ENCODE measurements around the gene RASSF4.

RASSF4 gene

GRCh38 chr10:44911951-44912350 is 47.7 kb upstream of the RASSF4 start:
- Histone ChIP-seq H4K91ac (ENCODE audit: low read length) (peak overlapping the region; percentile 35), H3K9me3 (ENCODE audit: control insufficient read depth, low read length) (peaks cover under 1% of the 10 kb centered on the region), H3K27ac (ENCODE audit: low read length, poor library complexity, severe bottlenecking) (no peak overlapping the region), H3K79me1 (replicated peaks; ENCODE audit: low read length, poor library complexity, severe bottlenecking) (no peaks in the 10 kb centered on the region), H3K4me3 (ENCODE audit: insufficient read depth in 1 of 2, low read depth in 1 of 2, low read length in 2 of 2) (no peak overlapping the region), H2AFZ (ENCODE audit: low read depth, low read length) (no peak overlapping the region), H2AK5ac (ENCODE audit: low read length, severe bottlenecking) (peak overlapping the region; percentile 27), H2BK120ac (ENCODE audit: low read depth, low read length) (no peak overlapping the region), H3K27me3 (ENCODE audit: control insufficient read depth in 1 of 2, insufficient read depth in 1 of 2, low read length in 2 of 2) (peaks cover 30 to 69% of the 10 kb centered on the region in 2 experiments), H2BK12ac (ENCODE audit: low read length in 2 of 2) (peak overlapping the region; percentile 33 to 65), H3K14ac (ENCODE audit: low read length in 2 of 2) (no peak overlapping the region), H4K8ac (ENCODE audit: low read length) (peak overlapping the region; percentile 78), H2BK5ac (ENCODE audit: low read depth, low read length, poor library complexity, severe bottlenecking) (no peak overlapping the region), H3K4me2 (ENCODE audit: low read length, poor library complexity, severe bottlenecking) (no peak overlapping the region), H3K4me1 (ENCODE audit: control insufficient read depth, insufficient read depth, low read depth, low read length) (peaks cover 29% of the 10 kb centered on the region), H3K18ac (ENCODE audit: low read depth in 1 of 2, low read length in 2 of 2) (no peak overlapping the region), H3K36me3 (ENCODE audit: control insufficient read depth in 1 of 2, insufficient read depth in 2 of 2, low read depth in 1 of 2, low read length in 2 of 2) (no peaks in the 10 kb centered on the region), H3K23ac (ENCODE audit: low read length in 2 of 2) (no peak overlapping the region), H3K4ac (ENCODE audit: low read depth in 1 of 2, low read length in 2 of 2) (no peak overlapping the region), H3K9ac (ENCODE audit: low read length) (no peak overlapping the region), H2BK15ac (ENCODE audit: low read depth, poor library complexity, severe bottlenecking) (peak overlapping the region; percentile 9)
- no peak for DNase-seq
- WGBS, result 85% methylated on average over 3 of the region's 3 CpGs

GRCh38 chr10:44913350-44914081 is 46.1 kb upstream of the RASSF4 start:
- no peak overlapping the region for H3K4me2 ChIP-seq (ENCODE audit: low read length, poor library complexity, severe bottlenecking)
- peaks cover 20% of the 10 kb centered on the region for H3K4me1 ChIP-seq (ENCODE audit: control insufficient read depth, insufficient read depth, low read depth, low read length)
- peak overlapping the region; percentile 32 to 41 for H3K4ac ChIP-seq (ENCODE audit: low read depth in 1 of 2, low read length in 2 of 2)
- no peak overlapping the region for H2BK5ac ChIP-seq (ENCODE audit: low read depth, low read length, poor library complexity, severe bottlenecking)
- peak overlapping the region; percentile 79 for H4K8ac ChIP-seq (ENCODE audit: low read length)
- H3K9me3 ChIP-seq (ENCODE audit: control insufficient read depth, low read length), result peaks cover 6% of the 10 kb centered on the region
- 68% methylated on average over 11 of the region's 12 CpGs for WGBS
- peak overlapping the region in 1 of 2 experiments; percentile 51 for H2BK12ac ChIP-seq (ENCODE audit: low read length in 2 of 2)
- H4K91ac ChIP-seq (ENCODE audit: low read length), result peak overlapping the region; percentile 40
- H3K14ac ChIP-seq (ENCODE audit: low read length in 2 of 2), result no peak overlapping the region
- H2BK15ac ChIP-seq (ENCODE audit: low read depth, poor library complexity, severe bottlenecking), result no peak overlapping the region
- H3K36me3 ChIP-seq (ENCODE audit: control insufficient read depth in 1 of 2, insufficient read depth in 2 of 2, low read depth in 1 of 2, low read length in 2 of 2), result no peaks in the 10 kb centered on the region
- peak overlapping the region; percentile 36 for H2BK120ac ChIP-seq (ENCODE audit: low read depth, low read length)
- peak; percentile 39 for DNase-seq
- no peaks in the 10 kb centered on the region for H3K79me1 ChIP-seq (replicated peaks; ENCODE audit: low read length, poor library complexity, severe bottlenecking)
- peaks cover 42 to 68% of the 10 kb centered on the region in 2 experiments for H3K27me3 ChIP-seq (ENCODE audit: control insufficient read depth in 1 of 2, insufficient read depth in 1 of 2, low read length in 2 of 2)
- no peak overlapping the region for H3K27ac ChIP-seq (ENCODE audit: low read length, poor library complexity, severe bottlenecking)
- no peak overlapping the region for H2AFZ ChIP-seq (ENCODE audit: low read depth, low read length)
- H3K23ac ChIP-seq (ENCODE audit: low read length in 2 of 2), result peak overlapping the region in 1 of 2 experiments; percentile 77
- H3K4me3 ChIP-seq (ENCODE audit: insufficient read depth in 1 of 2, low read depth in 1 of 2, low read length in 2 of 2), result no peak overlapping the region
- H3K9ac ChIP-seq (ENCODE audit: low read length), result no peak overlapping the region
- no peak overlapping the region for H2AK5ac ChIP-seq (ENCODE audit: low read length, severe bottlenecking)
- peak overlapping the region; percentile 33 to 54 for H3K18ac ChIP-seq (ENCODE audit: low read depth in 1 of 2, low read length in 2 of 2)

GRCh38 chr10:44914891-44915290 is 44.7 kb upstream of the RASSF4 start:
- Histone ChIP-seq H2BK120ac (ENCODE audit: low read depth, low read length) (no peak overlapping the region), H2BK12ac (ENCODE audit: low read length in 2 of 2) (peak overlapping the region; percentile 6 to 24), H2BK15ac (ENCODE audit: low read depth, poor library complexity, severe bottlenecking) (no peak overlapping the region), H3K9ac (ENCODE audit: low read length) (no peak overlapping the region), H3K27ac (ENCODE audit: low read length, poor library complexity, severe bottlenecking) (no peak overlapping the region), H3K23ac (ENCODE audit: low read length in 2 of 2) (no peak overlapping the region), H2AK5ac (ENCODE audit: low read length, severe bottlenecking) (no peak overlapping the region), H3K4me3 (ENCODE audit: insufficient read depth in 1 of 2, low read depth in 1 of 2, low read length in 2 of 2) (no peak overlapping the region), H3K18ac (ENCODE audit: low read depth in 1 of 2, low read length in 2 of 2) (no peak overlapping the region), H3K27me3 (ENCODE audit: control insufficient read depth in 1 of 2, insufficient read depth in 1 of 2, low read length in 2 of 2) (peaks cover 46 to 76% of the 10 kb centered on the region in 2 experiments), H2BK5ac (ENCODE audit: low read depth, low read length, poor library complexity, severe bottlenecking) (no peak overlapping the region), H3K36me3 (ENCODE audit: control insufficient read depth in 1 of 2, insufficient read depth in 2 of 2, low read depth in 1 of 2, low read length in 2 of 2) (no peaks in the 10 kb centered on the region), H3K9me3 (ENCODE audit: control insufficient read depth, low read length) (peaks cover 6% of the 10 kb centered on the region), H4K91ac (ENCODE audit: low read length) (no peak overlapping the region), H3K14ac (ENCODE audit: low read length in 2 of 2) (no peak overlapping the region), H2AFZ (ENCODE audit: low read depth, low read length) (no peak overlapping the region), H3K4ac (ENCODE audit: low read depth in 1 of 2, low read length in 2 of 2) (no peak overlapping the region), H3K4me1 (ENCODE audit: control insufficient read depth, insufficient read depth, low read depth, low read length) (peaks cover 13% of the 10 kb centered on the region), H4K8ac (ENCODE audit: low read length) (no peak overlapping the region), H3K4me2 (ENCODE audit: low read length, poor library complexity, severe bottlenecking) (no peak overlapping the region), H3K79me1 (replicated peaks; ENCODE audit: low read length, poor library complexity, severe bottlenecking) (no peaks in the 10 kb centered on the region)
- 88% methylated on average over 2 of the region's 2 CpGs for WGBS
- no peak for DNase-seq

GRCh38 chr10:44916429-44916828 is 43.2 kb upstream of the RASSF4 start:
- H3K23ac ChIP-seq (ENCODE audit: low read length in 2 of 2), result no peak overlapping the region
- peaks cover 56 to 76% of the 10 kb centered on the region in 2 experiments for H3K27me3 ChIP-seq (ENCODE audit: control insufficient read depth in 1 of 2, insufficient read depth in 1 of 2, low read length in 2 of 2)
- no peak overlapping the region for H2BK5ac ChIP-seq (ENCODE audit: low read depth, low read length, poor library complexity, severe bottlenecking)
- no peak overlapping the region for H2BK12ac ChIP-seq (ENCODE audit: low read length in 2 of 2)
- H3K4me2 ChIP-seq (ENCODE audit: low read length, poor library complexity, severe bottlenecking), result no peak overlapping the region
- peaks cover 7% of the 10 kb centered on the region for H3K4me1 ChIP-seq (ENCODE audit: control insufficient read depth, insufficient read depth, low read depth, low read length)
- no peak overlapping the region for H3K9ac ChIP-seq (ENCODE audit: low read length)
- H3K4me3 ChIP-seq (ENCODE audit: insufficient read depth in 1 of 2, low read depth in 1 of 2, low read length in 2 of 2), result no peak overlapping the region
- no peak overlapping the region for H4K91ac ChIP-seq (ENCODE audit: low read length)
- no peak overlapping the region for H2AK5ac ChIP-seq (ENCODE audit: low read length, severe bottlenecking)
- no peak overlapping the region for H3K4ac ChIP-seq (ENCODE audit: low read depth in 1 of 2, low read length in 2 of 2)
- H2BK15ac ChIP-seq (ENCODE audit: low read depth, poor library complexity, severe bottlenecking), result no peak overlapping the region
- no peak overlapping the region for H2BK120ac ChIP-seq (ENCODE audit: low read depth, low read length)
- H3K36me3 ChIP-seq (ENCODE audit: control insufficient read depth in 1 of 2, insufficient read depth in 2 of 2, low read depth in 1 of 2, low read length in 2 of 2), result no peaks in the 10 kb centered on the region
- H3K27ac ChIP-seq (ENCODE audit: low read length, poor library complexity, severe bottlenecking), result no peak overlapping the region
- no peaks in the 10 kb centered on the region for H3K79me1 ChIP-seq (replicated peaks; ENCODE audit: low read length, poor library complexity, severe bottlenecking)
- 69% methylated on average over 2 of the region's 2 CpGs for WGBS
- no peak overlapping the region for H2AFZ ChIP-seq (ENCODE audit: low read depth, low read length)
- DNase-seq, result no peak
- H3K14ac ChIP-seq (ENCODE audit: low read length in 2 of 2), result no peak overlapping the region
- H3K18ac ChIP-seq (ENCODE audit: low read depth in 1 of 2, low read length in 2 of 2), result no peak overlapping the region
- H4K8ac ChIP-seq (ENCODE audit: low read length), result no peak overlapping the region
- peaks cover 6% of the 10 kb centered on the region for H3K9me3 ChIP-seq (ENCODE audit: control insufficient read depth, low read length)

Data from mesenchymal stem cell (in vitro differentiated cells and primary cell).